ENCODE data around the gene SLC2A13. TPM values are rescaled to one million over a fixed set of nuclear protein-coding genes. Genes with fewer than 3 reads are reported as not detected.

SLC2A13 gene
- 4.7 and 8.5 TPM in 2 replicates for total RNA-seq (2014; rRNA removed; shearing (Covaris generic))

DNA sequence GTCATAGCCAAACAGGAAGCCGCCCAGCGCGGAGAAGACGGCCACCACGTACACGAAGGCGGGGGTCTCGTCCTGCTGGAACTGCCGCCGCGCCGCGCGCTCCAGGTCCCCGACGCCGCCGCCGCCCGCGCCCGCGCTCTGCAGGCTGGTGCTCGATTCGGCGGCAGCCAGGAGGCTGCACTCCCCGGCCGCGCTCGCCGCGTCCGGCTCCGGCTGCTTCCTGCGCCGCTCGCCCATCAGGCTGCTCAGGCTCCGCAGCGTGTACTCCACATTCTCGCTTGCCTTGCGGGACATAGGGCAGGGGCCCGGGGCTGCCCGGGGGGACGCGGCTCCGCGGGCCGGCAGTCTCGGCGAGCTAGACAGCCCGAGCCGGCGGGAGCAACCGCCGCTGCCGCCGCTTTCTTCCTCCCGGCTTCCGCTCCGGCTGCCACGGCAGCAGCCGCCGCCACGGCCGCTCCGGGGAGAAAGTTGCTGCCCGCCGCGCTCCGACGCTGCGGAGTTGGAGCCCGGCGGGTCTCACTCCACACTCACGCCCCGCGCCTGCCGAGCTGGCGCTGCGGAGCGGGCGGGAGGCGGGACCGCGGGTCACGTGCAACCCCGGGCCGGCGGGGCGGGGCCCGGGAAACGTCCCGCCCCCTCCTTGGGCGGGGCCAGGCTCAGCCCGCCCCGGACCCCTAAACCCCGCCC, at the start of gene SLC2A13:
TSS of gene SLC2A13 (minus strand) at position 567 of the 687 bp plus-strand sequence. CDS start at position 294, 273 bp downstream.
- peak; percentile 86 for DNase-seq (ENCODE audit: low read depth)

DNA sequence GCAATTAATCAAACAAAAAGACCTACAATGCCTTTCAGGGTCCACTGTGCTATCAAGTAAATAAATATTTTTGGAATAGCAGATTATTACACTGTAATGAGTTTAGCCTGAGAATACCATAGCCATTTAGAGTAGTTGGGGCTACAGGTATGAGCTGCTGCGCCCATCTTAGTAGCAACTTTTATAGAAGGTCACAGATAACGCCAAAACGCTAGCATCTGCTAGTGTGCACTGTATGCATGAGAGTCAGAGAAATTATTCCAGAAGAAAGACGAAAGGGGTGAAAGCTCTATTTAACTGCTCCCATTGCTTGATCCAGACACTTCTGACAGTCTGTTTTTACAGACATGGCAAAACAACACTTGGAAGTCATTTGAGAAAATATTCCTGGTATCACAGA, 48.5 kb upstream of the SLC2A13 start:
- DNase-seq (ENCODE audit: low read depth), result no peak

DNA sequence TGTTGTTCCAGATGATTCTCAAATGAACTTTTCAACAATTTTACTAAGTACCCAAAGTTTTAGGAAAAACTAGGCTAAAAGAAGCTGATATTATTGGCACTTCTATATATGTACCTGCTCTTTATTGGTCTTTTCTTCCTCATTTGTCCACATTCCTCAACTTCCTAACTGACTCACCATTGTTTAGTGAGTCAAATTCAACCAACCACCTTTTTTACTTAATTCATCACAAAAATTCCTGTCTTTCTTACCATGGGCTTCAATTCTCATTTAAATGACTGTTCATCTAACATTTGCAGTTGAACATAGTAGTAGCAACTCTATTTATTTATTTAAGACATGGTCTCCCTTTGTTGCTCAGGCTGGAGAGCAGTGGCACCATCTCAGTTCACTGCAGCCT, 47.6 kb upstream of the SLC2A13 start:
- DNase-seq (ENCODE audit: low read depth), result no peak

DNA sequence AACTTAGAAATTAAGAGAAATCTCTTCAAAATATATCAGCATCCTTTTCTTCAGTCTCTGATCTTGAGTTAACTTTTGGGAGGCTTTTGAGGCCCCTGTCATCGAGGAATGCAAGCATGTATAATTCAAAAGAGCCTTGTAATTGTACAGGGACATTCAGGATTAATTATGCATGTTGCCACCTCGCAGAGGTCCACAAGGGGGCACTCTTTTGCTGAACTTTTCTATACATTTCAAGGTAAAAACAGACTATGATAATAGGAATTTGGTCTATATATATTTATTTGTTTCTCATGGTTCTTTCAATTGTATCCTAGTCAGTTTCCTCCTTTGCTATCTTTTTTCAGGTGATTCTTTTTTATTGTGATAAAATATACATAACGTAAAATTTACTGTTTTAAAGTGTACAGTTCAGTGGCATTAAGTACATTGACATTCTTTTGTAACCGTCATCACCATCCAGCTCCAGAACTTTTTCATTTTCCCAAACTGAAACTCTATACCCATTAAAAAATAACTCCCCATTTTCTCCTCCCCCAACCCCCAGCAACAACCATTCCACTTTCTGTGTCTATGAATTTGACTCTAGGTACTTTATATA, 47.0 kb upstream of the SLC2A13 start:
- DNase-seq (ENCODE audit: low read depth), result peak; percentile 33

DNA sequence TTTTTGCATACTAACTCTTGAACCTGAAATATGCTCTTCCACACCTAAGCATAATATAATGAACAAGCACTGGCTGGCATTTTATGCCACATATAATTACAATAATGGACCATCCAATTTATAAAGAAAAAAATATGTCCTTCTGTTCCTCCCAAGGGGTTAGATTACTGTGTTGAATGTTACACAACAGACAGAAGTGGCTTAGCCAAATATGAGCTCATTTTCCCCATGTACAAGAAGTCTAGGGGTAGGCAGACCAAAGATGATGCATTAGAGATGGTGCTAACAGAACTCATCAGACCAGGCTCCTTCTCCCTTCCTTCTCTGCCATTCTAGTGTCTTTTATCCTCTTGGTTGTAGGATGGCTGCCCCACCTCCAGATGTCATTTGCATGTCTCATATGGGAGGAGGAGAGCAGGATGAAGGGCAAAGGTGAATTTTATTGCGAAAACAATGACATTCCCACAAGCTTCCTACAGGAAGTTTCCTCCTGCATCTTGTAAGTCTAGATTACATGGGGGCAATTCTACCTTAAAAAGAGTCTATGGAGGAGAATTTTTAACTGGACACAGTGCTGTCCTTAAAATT, 43.9 kb upstream of the SLC2A13 start:
- peak; percentile 6 for DNase-seq (ENCODE audit: low read depth)

DNA sequence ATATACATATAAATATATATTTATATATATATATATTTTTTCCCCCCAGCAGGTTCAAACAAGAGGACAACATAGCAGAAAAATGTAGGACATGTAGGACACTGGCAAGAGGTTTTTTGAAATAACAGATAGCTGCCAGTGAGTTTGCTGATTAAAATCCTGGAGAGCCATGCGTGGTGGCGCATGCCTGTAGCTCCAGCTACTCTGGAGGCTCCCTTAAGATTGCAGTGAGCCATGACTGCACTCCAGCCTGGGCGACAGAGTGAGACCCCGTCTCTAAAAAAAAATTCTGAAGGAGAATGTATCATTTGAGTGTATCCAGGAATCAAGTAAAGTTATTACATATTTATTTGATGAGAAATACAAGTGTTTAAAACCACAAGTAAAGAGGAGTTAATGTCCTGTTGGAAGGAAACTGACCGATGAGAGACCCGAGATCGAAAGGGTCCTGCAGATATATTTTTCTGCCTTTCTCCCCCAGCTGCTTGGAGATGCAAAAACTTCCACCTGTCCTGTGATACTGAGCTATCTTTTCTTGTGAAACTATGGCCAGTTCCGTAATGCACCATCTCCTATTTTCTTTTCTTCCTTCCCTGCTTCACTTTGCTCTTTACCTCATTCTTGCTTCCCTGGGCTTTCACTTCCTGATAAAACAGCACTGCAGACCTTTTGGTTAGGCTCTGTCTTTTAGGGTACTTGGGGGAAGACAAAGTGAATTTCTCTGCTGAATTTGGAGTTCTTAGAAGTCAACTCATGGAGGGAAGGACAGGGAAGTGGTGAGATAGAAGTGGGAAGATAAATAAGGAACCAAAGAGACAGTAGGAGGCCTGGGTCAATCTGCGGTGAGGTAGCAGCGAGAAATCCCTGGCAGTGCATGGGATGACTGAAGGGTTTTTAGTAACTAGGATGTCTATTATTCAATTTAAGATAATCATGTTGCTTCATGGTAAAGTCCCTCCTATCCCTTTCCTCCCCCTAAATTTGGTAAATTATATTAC, 41.2 kb upstream of the SLC2A13 start:
- no peak for DNase-seq (ENCODE audit: low read depth)

DNA sequence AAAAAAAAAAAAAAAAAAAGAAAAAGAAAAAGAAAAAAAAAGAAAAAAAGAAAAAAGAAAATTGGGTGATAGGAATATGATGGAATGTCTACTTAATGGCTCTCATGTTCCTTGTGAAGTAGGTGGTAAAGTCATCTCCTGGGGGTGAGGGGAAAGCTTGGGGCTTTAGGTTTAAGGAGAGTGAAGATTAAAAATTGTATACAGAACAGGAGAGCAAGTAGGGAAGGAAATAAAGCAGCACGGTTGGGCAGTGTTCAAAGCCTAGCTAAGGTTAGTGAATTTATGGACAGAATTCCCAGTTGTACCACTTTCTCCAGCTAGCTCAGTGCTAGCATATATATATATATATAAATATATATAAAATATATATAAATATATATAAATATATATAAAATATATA, 40.0 kb upstream of the SLC2A13 start:
- DNase-seq (ENCODE audit: low read depth), result no peak

DNA sequence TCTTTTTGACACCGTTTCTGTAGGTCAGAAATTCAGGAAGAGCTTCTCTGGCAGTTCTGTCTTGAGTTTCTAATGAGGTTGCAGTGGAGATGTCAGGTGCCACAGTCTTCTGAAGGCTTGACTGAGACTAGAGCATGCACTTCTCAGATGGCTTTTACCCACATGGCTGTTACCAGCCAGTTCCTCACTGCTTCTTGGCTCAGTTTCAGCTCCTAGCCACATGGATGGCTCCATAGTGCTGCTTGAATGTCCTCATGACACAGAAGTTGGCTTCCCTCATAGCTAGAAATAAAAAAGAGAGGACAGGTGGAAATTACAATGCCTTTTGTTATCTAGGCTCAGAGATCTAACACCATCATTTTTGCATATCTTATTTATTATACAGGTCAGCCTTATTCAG, 38.1 kb upstream of the SLC2A13 start:
- DNase-seq (ENCODE audit: low read depth), result no peak

DNA sequence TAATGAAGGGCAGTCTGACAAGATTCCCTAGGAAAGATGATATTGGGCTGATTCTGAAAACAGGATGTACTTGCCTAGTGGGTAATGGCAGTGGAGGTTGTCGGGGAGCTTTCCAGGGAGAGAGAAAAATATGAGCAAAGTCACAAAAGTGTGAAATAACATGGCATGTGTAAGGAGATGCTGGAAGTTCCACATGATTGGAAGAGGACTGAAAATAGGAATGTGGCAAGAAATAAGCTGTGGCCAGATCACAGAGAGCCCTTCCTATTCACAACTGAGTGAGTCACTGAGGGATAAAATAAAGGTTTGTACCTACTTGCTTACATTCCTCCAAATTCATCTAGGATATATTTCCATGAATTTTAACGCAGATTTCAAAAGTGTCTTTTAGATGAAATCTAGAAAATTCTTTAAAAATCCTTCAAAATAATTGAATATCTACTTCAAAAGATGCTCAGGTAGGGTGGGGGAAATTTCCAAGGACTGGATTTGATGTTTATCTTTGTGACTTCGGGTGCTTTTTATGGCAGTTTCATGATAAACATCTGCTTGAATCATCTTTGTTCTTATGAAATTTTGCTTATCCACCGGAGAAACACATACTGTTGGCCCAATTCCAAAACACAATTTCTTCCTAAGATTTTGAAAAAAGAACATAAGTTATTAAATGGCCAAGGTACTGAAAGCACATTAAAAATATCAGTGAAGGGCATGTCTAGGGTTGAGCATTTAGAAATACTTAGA, 36.3 kb upstream of the SLC2A13 start:
- DNase-seq (ENCODE audit: low read depth), result no peak

DNA sequence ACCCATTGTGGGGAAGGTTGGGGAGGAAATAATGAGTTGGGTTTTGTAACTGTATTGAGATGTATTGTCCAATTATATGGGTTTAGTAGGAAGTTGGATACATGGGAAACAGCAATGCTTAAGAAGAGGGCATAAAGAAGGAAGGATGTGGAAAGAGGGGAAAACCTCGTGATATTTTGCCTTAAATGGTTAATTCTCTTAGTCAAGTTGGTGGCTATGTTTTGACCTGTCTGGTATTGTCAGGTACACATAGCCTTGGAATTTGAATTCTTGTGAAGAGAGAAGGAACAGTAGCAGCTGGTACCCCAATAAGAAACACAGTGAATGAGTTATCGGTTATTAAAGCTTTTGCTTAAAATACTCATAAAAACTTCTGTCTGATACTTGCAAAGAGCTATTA, 32.6 kb upstream of the SLC2A13 start:
- no peak for DNase-seq (ENCODE audit: low read depth)

DNA sequence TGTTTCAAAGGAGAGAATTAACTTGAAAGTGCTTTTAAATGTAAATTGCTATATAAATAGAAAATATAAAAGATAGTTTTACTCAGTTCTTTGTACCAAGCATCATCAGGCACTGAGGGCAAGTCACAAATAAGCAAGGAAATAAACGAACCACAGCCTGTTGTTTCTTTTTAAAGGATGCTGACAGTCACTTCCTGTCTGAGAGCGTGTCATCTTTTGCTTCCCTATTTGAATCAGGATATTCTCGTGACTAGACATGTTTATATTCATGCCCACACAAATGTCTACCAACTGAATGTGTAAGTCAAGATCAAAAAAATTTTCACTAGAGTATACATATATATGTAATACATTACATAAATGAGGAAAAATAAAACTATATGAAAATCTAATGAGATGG, 31.4 kb upstream of the SLC2A13 start:
- peak; percentile 24 for DNase-seq (ENCODE audit: low read depth)

DNA sequence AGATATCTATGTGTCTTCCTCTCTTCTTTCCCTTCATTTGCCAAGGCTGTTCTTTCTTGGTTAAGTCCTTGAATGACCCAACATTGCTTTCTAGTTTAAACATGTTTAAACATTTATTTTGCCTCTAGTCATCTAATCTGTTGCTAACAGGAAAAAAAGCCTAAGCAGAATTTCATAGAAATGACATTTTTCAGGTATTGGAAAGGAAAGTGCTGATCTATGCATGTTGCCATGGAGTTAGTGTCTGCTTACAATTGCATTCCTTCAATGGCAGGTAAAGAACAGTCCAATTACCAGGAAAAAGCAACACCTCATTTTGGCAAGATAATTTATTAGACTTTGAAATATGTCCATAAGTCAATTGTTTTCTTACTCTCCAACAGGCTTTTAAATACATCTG, 21.5 kb upstream of the SLC2A13 start:
- DNase-seq (ENCODE audit: low read depth), result no peak

DNA sequence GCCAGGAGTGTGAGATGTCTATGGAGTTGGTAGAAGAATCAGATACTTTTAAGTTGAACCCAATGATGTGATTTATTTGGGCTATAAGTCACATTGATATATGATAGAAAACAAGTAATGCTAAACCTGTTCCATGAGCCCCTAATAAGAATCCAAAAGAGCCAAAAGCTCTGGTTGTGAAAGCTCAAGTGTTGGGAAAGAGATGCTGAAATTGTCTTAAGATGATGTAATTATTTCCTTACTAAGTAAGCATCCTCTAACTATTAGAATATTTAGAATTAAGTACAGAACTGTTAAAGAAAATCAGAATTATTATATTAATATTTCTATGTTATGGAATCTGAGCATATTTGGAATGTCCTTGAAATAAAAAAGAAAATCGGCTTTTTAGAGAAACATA, 17.6 kb upstream of the SLC2A13 start:
- no peak for DNase-seq (ENCODE audit: low read depth)

DNA sequence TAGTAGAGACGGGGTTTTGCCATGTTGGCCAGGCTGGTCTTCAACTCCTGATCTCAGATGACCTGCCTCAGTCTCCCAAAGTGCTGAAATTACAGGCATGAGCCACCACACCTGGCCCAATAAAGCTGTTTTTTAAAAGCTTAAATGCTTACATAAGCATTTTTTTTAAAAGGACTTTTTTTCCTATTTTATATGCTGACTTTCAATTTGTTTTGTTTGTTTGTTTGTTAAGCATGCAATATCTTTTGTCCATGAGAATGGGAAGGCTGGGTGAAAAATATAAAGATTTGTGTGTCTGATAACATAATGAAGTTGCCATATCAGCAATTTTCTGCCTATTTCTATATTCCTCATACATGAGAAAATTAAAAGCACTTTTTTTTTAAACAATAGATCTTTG, 17.0 kb upstream of the SLC2A13 start:
- DNase-seq (ENCODE audit: low read depth), result no peak

DNA sequence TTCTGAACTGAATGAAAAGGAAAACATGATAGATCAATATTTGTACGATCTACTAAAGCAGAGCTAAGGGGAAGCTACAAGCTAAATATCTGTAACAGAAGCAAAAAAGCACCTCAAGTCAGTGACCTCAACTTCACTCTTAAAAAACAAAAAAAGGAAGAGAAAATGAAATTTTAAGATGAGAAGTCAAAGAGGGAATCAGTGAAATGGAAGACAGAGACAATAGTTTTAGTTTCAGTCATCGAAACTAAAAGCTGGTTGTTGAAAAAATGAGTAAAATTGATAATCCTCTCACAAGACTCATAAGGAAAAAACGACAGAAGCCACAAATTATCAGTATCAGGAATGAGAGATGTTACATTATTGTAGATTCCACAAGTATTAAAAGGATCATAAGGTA, 11.9 kb upstream of the SLC2A13 start:
- DNase-seq (ENCODE audit: low read depth), result no peak

DNA sequence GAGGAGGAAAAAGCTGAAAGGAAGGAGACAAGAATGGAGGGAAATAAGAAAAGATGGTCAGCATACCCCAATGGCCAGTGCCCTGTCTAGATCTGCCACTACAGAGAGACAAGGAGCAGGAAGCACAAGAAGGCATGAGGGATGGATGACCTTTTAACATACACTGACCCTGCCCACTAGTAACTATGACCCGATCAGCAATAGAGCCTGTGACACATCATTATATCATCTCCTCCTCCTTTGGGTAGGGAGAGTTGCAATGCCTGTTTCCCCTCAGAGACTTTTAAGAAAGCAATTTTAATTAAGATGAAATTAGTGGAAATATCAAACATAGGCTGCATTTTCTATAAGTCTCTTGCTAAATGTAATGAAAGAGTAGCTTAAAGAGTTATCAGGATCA, 4.7 kb upstream of the SLC2A13 start:
- no peak for DNase-seq (ENCODE audit: low read depth)

DNA sequence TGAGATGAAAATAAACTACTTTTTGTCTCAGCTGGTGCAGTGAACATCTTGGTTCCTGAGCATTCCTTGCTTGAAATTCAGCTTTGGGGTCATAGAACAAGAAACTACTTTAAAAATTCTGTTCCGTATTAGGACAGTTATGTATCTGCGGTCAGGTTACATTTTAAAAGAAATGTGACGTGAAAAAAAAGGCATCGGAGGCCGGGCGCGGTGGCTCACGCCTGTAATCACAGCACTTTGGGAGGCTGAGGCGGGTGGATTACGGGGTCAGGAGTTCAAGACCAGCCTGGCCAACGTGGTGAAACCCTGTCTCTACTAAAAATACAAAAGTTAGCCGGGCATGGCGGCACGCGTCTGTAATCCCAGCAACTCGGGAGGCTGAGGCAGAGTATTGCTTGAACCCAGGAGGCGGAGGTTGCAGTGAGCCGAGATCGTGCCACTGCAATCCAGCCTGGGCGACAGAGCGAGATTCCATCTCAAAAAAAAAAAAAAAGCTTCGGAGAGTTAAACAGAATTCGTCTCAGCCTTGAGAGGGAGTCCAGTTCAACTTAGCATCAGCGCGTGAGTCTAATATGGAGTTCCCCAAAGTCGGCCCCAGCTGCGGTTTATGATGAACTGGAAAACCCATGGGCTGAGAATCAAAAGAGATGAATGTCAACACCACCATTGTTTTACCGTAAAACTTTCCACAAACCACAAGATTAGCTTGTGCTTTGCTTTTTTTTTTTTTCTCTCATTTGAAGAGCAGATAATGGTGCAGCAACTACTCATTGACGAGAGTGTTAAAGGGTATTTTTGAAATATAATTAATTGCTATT, 2.1 kb upstream of the SLC2A13 start:
- DNase-seq (ENCODE audit: low read depth), result peak; percentile 66

DNA sequence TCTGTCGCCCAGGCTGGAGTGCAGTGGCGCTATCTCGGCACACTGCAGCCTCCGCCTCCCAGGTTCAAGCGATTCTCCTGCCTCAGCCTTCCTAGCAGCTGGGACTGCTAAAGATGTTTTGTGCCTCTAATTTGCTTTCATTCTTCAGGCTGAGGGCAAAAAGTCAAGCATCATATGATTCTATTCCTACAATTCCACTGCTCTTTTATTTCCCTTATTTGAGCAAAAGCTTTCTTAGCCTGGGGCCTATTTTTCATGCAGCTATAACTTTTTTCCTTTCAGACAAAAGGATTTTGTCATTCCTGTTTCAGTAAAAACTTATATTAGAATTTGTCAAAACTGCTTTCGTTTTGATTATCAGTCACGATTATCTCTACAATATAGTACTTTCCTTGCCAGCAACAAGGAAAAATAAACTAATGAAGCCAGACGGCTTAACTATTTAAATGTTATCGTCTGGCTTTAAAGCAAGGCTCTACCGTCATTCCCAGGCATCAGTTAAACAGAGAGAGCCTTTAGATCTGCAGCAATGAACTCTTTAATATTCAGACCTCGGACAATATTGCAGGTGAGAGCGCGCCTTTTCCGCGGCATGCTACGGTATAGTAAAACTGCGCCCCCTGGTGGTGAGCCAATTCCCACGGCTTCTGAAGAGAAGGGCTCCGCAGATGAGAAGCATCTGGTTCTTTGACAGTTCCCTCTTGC, 1.4 kb upstream of the SLC2A13 start:
- peak; percentile 86 for DNase-seq (ENCODE audit: low read depth)

DNA sequence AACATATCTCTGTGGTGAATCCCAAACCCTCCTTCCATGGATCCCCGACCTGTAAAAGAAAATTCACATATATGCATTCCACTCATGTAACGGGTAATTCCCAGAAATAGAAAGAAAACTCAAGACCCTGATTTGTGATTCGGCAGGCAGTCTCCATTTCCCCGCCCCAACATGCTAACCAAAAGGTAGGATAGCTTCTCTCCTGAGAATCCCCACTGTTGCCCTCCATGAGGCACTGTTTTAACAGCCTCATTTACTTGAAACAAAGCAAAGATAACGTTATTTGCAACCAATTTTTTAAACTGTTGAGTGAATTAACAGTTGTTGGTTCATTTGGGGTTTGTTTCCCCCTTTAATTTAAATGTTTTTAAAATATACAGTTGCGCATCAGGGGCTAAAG, 774 bp upstream of the SLC2A13 start:
- DNase-seq (ENCODE audit: low read depth), result no peak

DNA sequence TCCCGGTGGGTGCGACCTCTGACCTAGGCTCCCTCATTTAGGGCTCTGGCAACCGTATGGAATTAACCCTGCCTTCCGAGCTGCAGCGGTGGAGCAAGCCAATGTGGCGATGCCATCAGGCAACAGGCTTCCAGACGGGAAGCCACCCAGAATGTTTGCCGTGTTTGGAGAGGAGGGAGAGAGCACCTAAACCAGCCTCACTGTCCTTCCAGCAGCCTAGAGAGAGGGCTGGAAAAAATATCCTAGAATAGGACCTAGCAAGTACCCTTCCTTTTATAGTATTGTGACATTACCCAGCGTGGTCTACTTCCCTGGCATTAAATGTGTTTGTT, 287 bp upstream of the SLC2A13 start:
- no peak for DNase-seq (ENCODE audit: low read depth)
